Hepatocyte (in vitro differentiated cells): ENCODE data around the gene HES4. TPM values are rescaled to one million over a fixed set of nuclear protein-coding genes. Genes with fewer than 3 reads are reported as not detected.

Experiments used
- DNase-seq: peaks from one replicate; pipeline ENCODE4 v3.0.0-alpha.2; 2016; ENCODE audit warnings: low spot score
- H2AFZ ChIP-seq: fragments of 200-600 bp; sonication (generic); 2 replicates; pipeline ENCODE4 v1.6.0; 2016; ENCODE audit warnings: antibody characterized with exemption, mild to moderate bottlenecking
- H3K27ac ChIP-seq: fragments of 200-600 bp; sonication (generic); 2 replicates; pipeline ENCODE4 v1.5.1; 2016; ENCODE audit warnings: mild to moderate bottlenecking
- H3K27me3 ChIP-seq: fragments of 200-600 bp; sonication (generic); 2 replicates; pipeline ENCODE4 v1.6.1; 2016
- H3K36me3 ChIP-seq: fragments of 200-600 bp; sonication (generic); replicated peaks from 2 replicates; pipeline ENCODE4 v1.5.1; 2016; ENCODE audit warnings: low read depth; ENCODE audit not compliant: insufficient read depth
- H3K4me1 ChIP-seq: fragments of 200-600 bp; sonication (generic); 2 replicates; pipeline ENCODE4 v1.5.1; 2016; ENCODE audit warnings: mild to moderate bottlenecking, moderate library complexity; ENCODE audit not compliant: insufficient read depth
- H3K4me2 ChIP-seq: fragments of 200-600 bp; sonication (generic); 2 replicates; pipeline ENCODE4 v1.6.0; 2016
- H3K4me3 ChIP-seq: fragments of 200-600 bp; sonication (generic); 2 replicates; pipeline ENCODE4 v1.5.1; 2016; ENCODE audit warnings: mild to moderate bottlenecking
- H3K79me2 ChIP-seq: fragments of 200-600 bp; sonication (generic); 2 replicates; pipeline ENCODE4 v1.6.0; 2017; ENCODE audit warnings: mild to moderate bottlenecking
- H3K9me2 ChIP-seq: fragments of 200-600 bp; sonication (generic); replicated peaks from 2 replicates; pipeline ENCODE4 v1.6.0; 2017; ENCODE audit warnings: mild to moderate bottlenecking; ENCODE audit not compliant: insufficient read depth
- H3K9me3 ChIP-seq: fragments of 200-600 bp; sonication (generic); 2 replicates; pipeline ENCODE4 v1.5.1; 2016; ENCODE audit warnings: low read depth, mild to moderate bottlenecking
- H4K20me1 ChIP-seq: fragments of 200-600 bp; sonication (generic); 2 replicates; pipeline ENCODE4 v1.6.0; 2016; ENCODE audit warnings: mild to moderate bottlenecking; ENCODE audit not compliant: insufficient read depth, poor library complexity, severe bottlenecking
- CTCF ChIP-seq: fragments of 200-600 bp; sonication (generic); IDR thresholded peaks from 2 replicates; pipeline ENCODE4 v1.5.1; 2016; ENCODE audit warnings: antibody characterized with exemption, mild to moderate bottlenecking; ENCODE audit not compliant: poor library complexity
- EZH2 ChIP-seq: fragments of 200-600 bp; sonication (generic); IDR thresholded peaks from 2 replicates; pipeline ENCODE4 v1.6.1; 2016; ENCODE audit warnings: antibody characterized with exemption, mild to moderate bottlenecking, borderline replicate concordance
- EZH2phosphoT487 ChIP-seq: fragments of 200-600 bp; sonication (generic); IDR thresholded peaks from one replicate; pipeline ENCODE4 v1.6.1; 2018; ENCODE audit warnings: antibody characterized with exemption, mild to moderate bottlenecking, low read depth, moderate library complexity; ENCODE audit not compliant: unreplicated experiment, severe bottlenecking
- WGBS: methylation state at CpG from one replicate; pipeline ENCODE4 v1.1.6; 2016; ENCODE audit warnings: low lambda C conversion rate; ENCODE audit errors: missing lambda C conversion rate; 5-methylcytosine and 5-hydroxymethylcytosine counted together
- polyA plus RNA-seq: library from polyadenylated mRNA; unstranded; fragments of >200 nt; fragmentation: Nextera tagmentation; extraction: Ambion mirVana; gene quantifications from 2 replicates; pipeline ENCODE4 v1.2.1, GENCODE V29; 2016
- total RNA-seq: library from RNA; depleted of rRNA; stranded (reverse); fragments of >200 nt; gene quantifications from 2 replicates; pipeline ENCODE4 v1.2.3, GENCODE V29; 2014

The HES4 gene
- total and polyA plus RNA-seq, 2 experiments from 2014 or later: 28.7 to 74.5 TPM

- no peak for TF ChIP-seq CTCF
- H2AFZ ChIP-seq: no peak overlapping the region
- no peak overlapping the region for H3K4me3 ChIP-seq
- no peaks in the 10 kb centered on the region for H3K79me2 ChIP-seq
- no peak overlapping the region for H3K27ac ChIP-seq
- no peak for DNase-seq
- H3K27me3 ChIP-seq: peaks cover 5% of the 10 kb centered on the region
- no peaks in the 10 kb centered on the region for H3K9me2 ChIP-seq
- no peaks in the 10 kb centered on the region for H4K20me1 ChIP-seq
- no peaks in the 10 kb centered on the region for H3K4me1 ChIP-seq
- 86% methylated on average over 20 of the region's 21 CpGs for WGBS
- H3K9me3 ChIP-seq: no peaks in the 10 kb centered on the region
- no peak overlapping the region for H3K4me2 ChIP-seq
- H3K36me3 ChIP-seq: no peaks in the 10 kb centered on the region
These were observed 18.4 kb downstream of the HES4 start for GRCh38 chr1:981491-981954.

GRCh38 chr1:980602-981395 is 19.1 kb downstream of the HES4 start:
- Histone ChIP-seq H3K79me2 (no peaks in the 10 kb centered on the region), H3K4me3 (no peak overlapping the region), H3K9me3 (no peaks in the 10 kb centered on the region), H3K4me2 (no peak overlapping the region), H2AFZ (no peak overlapping the region), H3K27me3 (peaks cover 5% of the 10 kb centered on the region), H3K36me3 (no peaks in the 10 kb centered on the region), H3K9me2 (no peaks in the 10 kb centered on the region), H4K20me1 (no peaks in the 10 kb centered on the region), H3K4me1 (peaks cover 1% of the 10 kb centered on the region), H3K27ac (no peak overlapping the region)
- DNase-seq: no peak
- 86% methylated on average over 33 of the region's 35 CpGs for WGBS
- TF ChIP-seq EZH2 (no peak), CTCF (no peak), EZH2phosphoT487 (no peak)

GRCh38 chr1:980137-980571 is 19.7 kb downstream of the HES4 start:
- H3K9me3 ChIP-seq: no peaks in the 10 kb centered on the region
- 84% methylated on average over 12 of the region's 13 CpGs for WGBS
- H3K79me2 ChIP-seq: no peaks in the 10 kb centered on the region
- H3K27me3 ChIP-seq: peaks cover 1% of the 10 kb centered on the region
- no peak for DNase-seq
- H2AFZ ChIP-seq: no peak overlapping the region
- no peak overlapping the region for H3K4me2 ChIP-seq
- no peak overlapping the region for H3K27ac ChIP-seq
- no peaks in the 10 kb centered on the region for H3K36me3 ChIP-seq
- TF ChIP-seq EZH2phosphoT487 (no peak), EZH2 (no peak), CTCF (no peak)
- no peak overlapping the region for H3K4me3 ChIP-seq
- H4K20me1 ChIP-seq: no peaks in the 10 kb centered on the region
- H3K4me1 ChIP-seq: peaks cover 3% of the 10 kb centered on the region
- no peaks in the 10 kb centered on the region for H3K9me2 ChIP-seq
